ENCODE data around the gene IL19. TPM values are rescaled to one million over a fixed set of nuclear protein-coding genes. Genes with fewer than 3 reads are reported as not detected.

The IL19 gene
- total RNA-seq, 1 experiment from 2014 or later: not detected

GRCh38 chr1:206794294-206794908 is 23.8 kb downstream of the IL19 start:
- no peaks in the 10 kb centered on the region for H3K9me3 Mint-ChIP-seq
- no peak overlapping the region for H3K4me3 Mint-ChIP-seq
- no peaks in the 10 kb centered on the region for H3K27me3 Mint-ChIP-seq (ENCODE audit: low read depth)
- no peak for TF ChIP-seq TEAD1 (CRISPR knock-in tag; IDR thresholded peaks at IDR 0.05)
- no peak for TF ChIP-seq MAX (CRISPR knock-in tag; IDR thresholded peaks at IDR 0.05)
- no peak for TF ChIP-seq KAT7 (CRISPR knock-in tag; IDR thresholded peaks at IDR 0.05; ENCODE audit: borderline replicate concordance)
- no peak for TF ChIP-seq ZNF425 (CRISPR knock-in tag; conservative IDR thresholded peaks at IDR 0.05)
- TF ChIP-seq ZNF281 (CRISPR knock-in tag; IDR thresholded peaks at IDR 0.05): no peak
- no peak for TF ChIP-seq TP53 (CRISPR knock-in tag; IDR thresholded peaks at IDR 0.05)
- no peak for ATAC-seq
- ChIA-PET POLR2A (no interaction called here), CTCF (interaction anchor here (2.4 kb wide), 1 partner anchor 59 kb away, joined by 7 read pairs; no protein-coding TSS in a partner anchor)
- H3K27ac Mint-ChIP-seq: no peak overlapping the region
- H3K36me3 Mint-ChIP-seq: no peaks in the 10 kb centered on the region
- H3K4me1 Mint-ChIP-seq: no peaks in the 10 kb centered on the region
- DNase-seq (ENCODE audit: low spot score): no peak

- Mint-ChIP-seq H3K4me3 (no peak overlapping the region), H3K27me3 (ENCODE audit: low read depth) (no peaks in the 10 kb centered on the region), H3K4me1 (no peaks in the 10 kb centered on the region), H3K9me3 (no peaks in the 10 kb centered on the region), H3K27ac (no peak overlapping the region), H3K36me3 (no peaks in the 10 kb centered on the region)
- DNase-seq (ENCODE audit: low spot score): no peak
- ChIA-PET POLR2A (no interaction called here), CTCF (interaction anchor here (2.4 kb wide), 1 partner anchor 61 kb away, joined by 7 read pairs; no protein-coding TSS in a partner anchor)
- no peak for ATAC-seq
- TF ChIP-seq ESRRA (CRISPR knock-in tag; IDR thresholded peaks at IDR 0.05; ENCODE audit: borderline replicate concordance) (no peak), NR2C2 (CRISPR knock-in tag; IDR thresholded peaks at IDR 0.05) (no peak), ARID4B (CRISPR knock-in tag; IDR thresholded peaks at IDR 0.05; ENCODE audit: borderline replicate concordance) (no peak), MXD4 (CRISPR knock-in tag; IDR thresholded peaks at IDR 0.05; ENCODE audit: borderline replicate concordance) (no peak), CDX4 (CRISPR knock-in tag; IDR thresholded peaks at IDR 0.05; ENCODE audit: borderline replicate concordance) (no peak), E2F1 (CRISPR knock-in tag; IDR thresholded peaks at IDR 0.05) (no peak), ZNF317 (CRISPR knock-in tag; IDR thresholded peaks at IDR 0.05; ENCODE audit: borderline replicate concordance, low read depth) (no peak), ZSCAN18 (CRISPR knock-in tag; IDR thresholded peaks at IDR 0.05) (no peak), USF1 (CRISPR knock-in tag; IDR thresholded peaks at IDR 0.05) (no peak), MYBL2 (CRISPR knock-in tag; IDR thresholded peaks at IDR 0.05) (no peak), ZNF416 (CRISPR knock-in tag; IDR thresholded peaks at IDR 0.05) (no peak), GRHL2 (CRISPR knock-in tag; IDR thresholded peaks at IDR 0.05; ENCODE audit: insufficient replicate concordance, severe bottlenecking) (no peak), E2F4 (CRISPR knock-in tag; IDR thresholded peaks at IDR 0.05; ENCODE audit: borderline replicate concordance, low read depth) (no peak)
Observed at GRCh38 chr1:206796116-206796515, 25.5 kb downstream of the IL19 start.

All from WTC11 (cell line).